OCI-LY1 (cell line): ENCODE results near the gene INPP4A.

Source experiments
- EZH2 ChIP-seq: fragments of 200-600 bp; sonication (generic), shearing (Covaris generic); IDR thresholded peaks from 2 replicates; pipeline ENCODE4 v1.8.0; 2017; ENCODE audit warnings: borderline replicate concordance, mixed run types, mild to moderate bottlenecking, antibody characterized with exemption, low read length, moderate library complexity, mixed read lengths
- TF ChIP-seq, protein P1 (sequence below): fragments of 200-600 bp; sonication (generic), shearing (Covaris generic); IDR thresholded peaks from 2 replicates; pipeline ENCODE4 v1.5.1; 2017; ENCODE audit warnings: mild to moderate bottlenecking, antibody characterized with exemption, low read length, moderate library complexity, mixed read lengths

DNA sequence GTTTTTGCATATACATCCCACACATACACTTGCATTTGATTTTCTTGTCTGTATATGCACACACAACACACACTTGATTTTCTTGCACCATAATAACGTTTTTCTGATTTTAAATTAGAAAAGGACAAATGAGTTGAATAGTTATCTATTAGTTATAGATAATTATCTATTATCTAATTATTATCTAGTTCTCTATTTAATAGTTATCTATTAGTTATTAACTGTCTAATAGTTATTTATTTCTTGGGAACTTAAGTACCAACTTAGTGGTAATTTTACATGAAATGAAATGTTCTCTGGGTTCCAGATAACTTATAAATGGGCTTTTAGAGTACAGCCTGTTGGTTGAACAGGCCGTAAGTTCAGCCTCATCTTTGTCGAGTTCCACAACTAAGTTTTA, 23.0 kb downstream of the INPP4A start:
- TF ChIP-seq, protein P1, sequence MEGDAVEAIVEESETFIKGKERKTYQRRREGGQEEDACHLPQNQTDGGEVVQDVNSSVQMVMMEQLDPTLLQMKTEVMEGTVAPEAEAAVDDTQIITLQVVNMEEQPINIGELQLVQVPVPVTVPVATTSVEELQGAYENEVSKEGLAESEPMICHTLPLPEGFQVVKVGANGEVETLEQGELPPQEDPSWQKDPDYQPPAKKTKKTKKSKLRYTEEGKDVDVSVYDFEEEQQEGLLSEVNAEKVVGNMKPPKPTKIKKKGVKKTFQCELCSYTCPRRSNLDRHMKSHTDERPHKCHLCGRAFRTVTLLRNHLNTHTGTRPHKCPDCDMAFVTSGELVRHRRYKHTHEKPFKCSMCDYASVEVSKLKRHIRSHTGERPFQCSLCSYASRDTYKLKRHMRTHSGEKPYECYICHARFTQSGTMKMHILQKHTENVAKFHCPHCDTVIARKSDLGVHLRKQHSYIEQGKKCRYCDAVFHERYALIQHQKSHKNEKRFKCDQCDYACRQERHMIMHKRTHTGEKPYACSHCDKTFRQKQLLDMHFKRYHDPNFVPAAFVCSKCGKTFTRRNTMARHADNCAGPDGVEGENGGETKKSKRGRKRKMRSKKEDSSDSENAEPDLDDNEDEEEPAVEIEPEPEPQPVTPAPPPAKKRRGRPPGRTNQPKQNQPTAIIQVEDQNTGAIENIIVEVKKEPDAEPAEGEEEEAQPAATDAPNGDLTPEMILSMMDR = no peak
- no peak for TF ChIP-seq EZH2
